D721Med (cell line): ENCODE results near the gene SEC14L1.
"Not testable (repeated sequence)": the region's sequence is repeated elsewhere in the genome, so short reads cannot be mapped to it uniquely, and the experiment has no call there.

Experiments used
- DNase-seq: peaks from one replicate; pipeline ENCODE4 v3.0.0; 2011; ENCODE audit warnings: low spot score; ENCODE audit not compliant: insufficient read length
- FAIRE-seq: peaks from 2 replicates; lab custom pipeline; 2011; peaks lifted over from hg19 to GRCh38; lab: Jason Lieb, UNC
- CTCF ChIP-seq: IDR thresholded peaks from 2 replicates; pipeline ENCODE4 v1.5.1; 2012; ENCODE audit warnings: mild to moderate bottlenecking, control low read depth; ENCODE audit not compliant: insufficient read depth; ENCODE audit errors: missing control alignments

Gene SEC14L1

GRCh38 chr17:77153999-77154586, 13.3 kb downstream of the SEC14L1 start:
- FAIRE-seq (no peak), DNase-seq (no peak)
- no peak for TF ChIP-seq CTCF

GRCh38 chr17:77155125-77155524, 14.4 kb downstream of the SEC14L1 start:
- no peak for FAIRE-seq
- TF ChIP-seq CTCF: no peak
- no peak for DNase-seq

- FAIRE-seq, DNase-seq: not testable (repeated sequence)
Observed at GRCh38 chr17:77157766-77158165, 17.0 kb downstream of the SEC14L1 start.

GRCh38 chr17:77160091-77160874, 19.5 kb downstream of the SEC14L1 start:
- TF ChIP-seq CTCF: no peak
- no peak for FAIRE-seq
- DNase-seq: no peak

GRCh38 chr17:77160875-77161530, 20.2 kb downstream of the SEC14L1 start:
- DNase-seq (no peak), FAIRE-seq (no peak)
- no peak for TF ChIP-seq CTCF

- DNase-seq (no peak), FAIRE-seq (no peak)
- no peak for TF ChIP-seq CTCF
Observed at GRCh38 chr17:77161953-77162352, 21.2 kb downstream of the SEC14L1 start.

GRCh38 chr17:77163001-77163400, 22.2 kb downstream of the SEC14L1 start:
- FAIRE-seq: no peak
- DNase-seq: no peak
- no peak for TF ChIP-seq CTCF
